Kidney capillary endothelial cell (primary cell): ENCODE results near the gene LOXHD1.

Source experiments
- DNase-seq: peaks from one replicate; pipeline ENCODE4 v3.0.0-alpha.2; 2018; ENCODE audit warnings: low spot score

The LOXHD1 gene

GRCh38 chr18:46475390-46475752 is 181.6 kb downstream of the LOXHD1 start:
- no peak for DNase-seq

DNA sequence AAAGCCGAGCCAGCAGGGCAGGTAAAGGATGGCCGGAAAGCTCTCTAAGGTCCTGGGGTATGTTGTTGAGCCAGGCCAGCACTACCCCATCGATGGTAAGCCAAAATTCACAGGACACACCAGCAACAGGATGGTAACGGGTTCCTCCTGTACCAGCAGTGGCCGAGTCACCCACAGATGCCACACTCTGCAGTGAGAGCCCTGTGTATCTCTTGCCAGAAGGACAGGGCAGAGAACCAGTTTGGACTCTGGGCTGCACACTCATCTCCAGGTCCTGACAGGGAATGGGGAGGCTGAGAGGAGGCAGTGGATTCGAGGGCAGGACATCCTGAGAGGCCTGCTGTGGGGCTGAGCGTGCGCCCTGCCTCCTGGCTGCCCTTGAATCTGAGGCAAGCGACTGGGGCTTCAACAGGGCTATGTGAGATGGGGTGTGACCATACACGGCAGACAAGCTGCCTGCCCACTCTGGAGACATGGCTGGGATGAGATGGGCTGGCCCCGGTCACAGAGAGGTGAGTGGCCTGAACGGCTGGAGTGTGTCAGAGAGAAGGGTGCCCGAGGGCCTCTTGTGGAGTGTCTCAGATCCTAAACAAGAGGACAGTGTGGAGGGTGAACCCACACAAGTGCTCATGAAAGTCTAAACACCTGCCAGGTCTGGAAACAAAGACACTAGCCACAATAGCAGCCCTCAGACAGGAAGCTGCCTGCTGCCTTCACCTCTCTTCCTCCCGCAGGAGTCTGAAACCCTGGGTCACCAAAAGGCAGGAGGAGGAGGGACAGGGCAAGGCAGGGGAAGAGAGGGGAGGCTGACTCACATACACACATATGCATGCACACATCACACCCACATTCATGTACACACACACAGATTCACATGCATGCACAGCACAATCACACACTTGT is 182.3 kb downstream of the LOXHD1 start:
- no peak for DNase-seq

DNA sequence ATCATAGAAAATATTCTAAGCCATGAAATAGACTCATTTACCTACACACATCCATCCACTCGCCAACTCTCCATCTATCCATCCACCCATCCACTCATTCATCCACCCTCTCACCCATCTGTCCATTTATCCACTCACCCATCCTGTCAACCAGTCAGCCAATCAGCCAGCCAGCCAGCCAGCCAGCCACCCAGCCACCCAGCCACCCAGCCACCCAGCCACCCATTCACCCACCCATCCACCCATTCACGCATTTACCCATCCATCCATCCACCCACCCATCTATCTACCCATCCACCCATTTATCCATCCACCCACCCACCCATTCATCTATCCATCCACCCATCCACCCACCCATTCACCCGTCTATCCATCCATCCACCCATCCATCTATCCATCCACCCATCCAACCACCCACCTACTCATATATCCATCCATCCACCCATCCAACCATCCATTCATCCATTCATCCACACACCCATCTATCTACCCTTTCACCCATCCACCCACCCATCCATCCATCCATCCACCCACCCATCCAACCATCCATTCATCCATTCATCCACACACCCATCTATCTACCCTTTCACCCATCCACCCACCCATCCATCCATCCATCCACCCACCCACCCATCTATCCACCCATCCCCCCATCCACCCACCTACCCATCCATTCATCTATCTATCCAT is 185.1 kb downstream of the LOXHD1 start:
- no peak for DNase-seq

DNA sequence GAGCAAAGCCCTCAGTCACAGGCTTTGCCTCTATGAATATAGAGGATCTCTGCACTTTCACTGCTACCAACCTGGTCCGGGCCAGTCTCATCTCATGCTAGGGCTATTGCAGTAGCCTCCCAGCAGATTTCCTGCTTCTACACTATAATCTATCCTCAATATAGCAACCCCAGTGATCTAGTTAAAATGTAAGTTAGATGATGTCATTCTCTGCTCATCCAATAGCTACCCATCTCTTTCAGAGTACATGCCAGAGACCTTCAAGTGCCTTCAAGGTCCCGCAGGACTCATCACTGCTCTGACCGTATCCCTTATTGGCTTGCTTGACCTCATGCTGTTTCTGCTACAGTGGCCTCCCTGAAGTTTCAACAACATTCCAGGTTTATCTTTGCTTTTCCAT is 186.3 kb downstream of the LOXHD1 start:
- DNase-seq, result no peak

DNA sequence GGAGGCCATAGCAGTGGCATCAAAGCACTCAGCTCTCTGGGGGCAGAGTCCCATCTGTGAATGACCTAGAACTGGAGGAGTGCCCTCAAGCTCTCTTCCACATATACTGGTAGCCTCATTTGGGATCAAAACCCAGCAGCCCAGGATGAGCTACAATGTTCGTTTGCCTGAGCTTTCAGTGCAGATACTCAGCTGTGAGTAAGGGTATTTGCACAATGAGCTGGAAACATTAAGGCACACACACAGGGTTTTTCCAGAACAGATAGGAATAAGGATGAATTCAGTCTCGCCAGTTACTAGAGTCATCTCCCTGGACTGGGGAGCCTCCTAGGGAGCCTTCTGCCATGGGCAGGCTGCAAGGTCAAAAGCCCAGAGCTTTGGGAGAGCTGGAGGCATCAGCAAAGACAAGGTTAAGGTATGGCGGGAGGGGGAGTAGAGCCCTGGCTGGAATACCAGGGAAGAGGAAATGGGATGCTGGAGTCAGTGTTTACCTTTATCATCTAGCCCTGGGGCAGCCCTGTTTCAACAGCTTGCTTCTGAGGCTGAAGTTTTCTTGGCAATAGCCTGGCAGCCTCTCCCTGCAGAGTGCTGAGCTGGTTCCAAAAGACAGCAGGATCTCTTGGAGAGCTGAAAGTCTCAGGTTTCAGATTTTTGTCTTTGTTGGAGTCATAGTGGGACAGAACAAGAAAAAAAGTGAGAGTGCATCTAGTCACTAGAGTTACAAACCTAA is 187.7 kb downstream of the LOXHD1 start:
- DNase-seq, result no peak

DNA sequence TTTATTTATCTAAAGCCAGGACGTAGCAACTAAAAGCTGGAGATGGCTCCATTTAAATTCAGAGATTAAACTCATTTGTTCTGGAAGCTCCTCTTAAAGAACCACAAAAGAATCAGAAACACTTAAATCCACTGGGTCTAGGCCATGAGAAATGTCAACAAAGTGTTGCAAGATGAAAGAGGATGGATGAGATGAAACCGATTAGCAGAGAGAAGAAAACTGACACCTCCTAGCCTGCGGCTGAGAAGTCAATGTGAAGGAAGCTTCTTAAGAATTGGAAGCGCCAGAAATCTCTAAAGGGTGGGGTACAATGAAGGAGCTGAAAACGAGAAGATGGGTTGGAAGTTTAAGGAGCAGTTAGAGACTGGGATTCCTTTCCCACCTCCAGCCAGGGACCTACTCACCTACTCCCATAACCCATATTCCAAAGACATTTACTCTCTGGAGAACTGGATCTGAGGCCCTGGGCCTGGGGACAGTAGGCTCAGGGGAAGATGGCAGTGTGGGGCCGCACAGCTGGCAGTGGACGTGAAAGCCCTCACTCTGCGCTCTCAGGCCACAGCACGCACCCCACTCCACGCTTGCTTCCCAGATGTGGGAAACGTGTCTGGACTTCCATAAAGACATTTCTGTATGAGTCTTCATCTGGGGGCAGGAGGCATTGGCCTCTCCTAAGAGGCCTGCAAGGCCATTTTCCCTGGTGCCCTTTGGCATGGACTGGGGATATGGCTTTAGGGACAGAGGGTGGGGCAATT is 188.4 kb downstream of the LOXHD1 start:
- DNase-seq, result no peak

DNA sequence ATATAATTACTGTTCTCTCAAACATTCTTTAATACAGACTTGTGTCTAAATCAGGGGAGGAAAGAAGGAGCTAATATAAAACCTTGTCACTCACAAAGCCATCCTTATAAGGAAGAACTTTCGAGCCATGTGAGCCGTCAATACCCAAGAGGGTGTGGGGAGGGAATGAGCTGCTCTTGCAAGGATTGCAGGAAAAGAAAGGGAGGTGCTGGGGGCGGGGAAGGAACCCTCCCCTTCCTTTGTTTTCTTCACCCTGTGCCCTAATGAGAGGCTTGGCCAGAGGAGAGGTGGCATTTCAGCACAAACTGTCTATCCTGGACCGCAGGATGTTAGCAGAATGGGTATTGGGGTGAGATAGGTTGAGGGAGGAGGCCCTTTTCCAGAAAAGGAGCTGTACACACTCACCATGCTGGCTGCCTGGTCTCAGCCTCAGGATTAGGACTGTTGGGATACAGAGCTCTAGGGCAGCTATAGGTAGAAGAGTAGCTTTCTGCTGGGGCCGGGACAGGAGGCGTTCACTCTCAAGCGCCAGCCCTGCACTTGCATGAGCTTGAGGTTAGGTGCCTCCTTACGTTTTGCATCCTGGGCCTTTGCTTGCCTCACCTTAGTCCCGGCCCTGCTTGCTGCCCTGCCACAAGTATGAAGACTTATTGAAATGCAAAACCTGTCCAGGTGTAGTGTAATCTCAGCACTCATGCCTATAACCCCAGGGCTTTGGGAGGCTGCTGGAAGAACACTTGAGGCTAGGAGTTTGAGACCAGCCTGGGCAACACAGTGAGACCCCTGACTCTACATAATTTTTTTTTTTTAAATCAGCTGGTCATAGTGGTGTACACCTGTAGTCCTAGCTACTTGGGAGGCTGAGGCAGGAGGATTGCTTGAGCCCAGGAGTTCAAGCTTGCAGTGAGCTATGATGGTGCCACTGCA is 190.5 kb downstream of the LOXHD1 start:
- no peak for DNase-seq

DNA sequence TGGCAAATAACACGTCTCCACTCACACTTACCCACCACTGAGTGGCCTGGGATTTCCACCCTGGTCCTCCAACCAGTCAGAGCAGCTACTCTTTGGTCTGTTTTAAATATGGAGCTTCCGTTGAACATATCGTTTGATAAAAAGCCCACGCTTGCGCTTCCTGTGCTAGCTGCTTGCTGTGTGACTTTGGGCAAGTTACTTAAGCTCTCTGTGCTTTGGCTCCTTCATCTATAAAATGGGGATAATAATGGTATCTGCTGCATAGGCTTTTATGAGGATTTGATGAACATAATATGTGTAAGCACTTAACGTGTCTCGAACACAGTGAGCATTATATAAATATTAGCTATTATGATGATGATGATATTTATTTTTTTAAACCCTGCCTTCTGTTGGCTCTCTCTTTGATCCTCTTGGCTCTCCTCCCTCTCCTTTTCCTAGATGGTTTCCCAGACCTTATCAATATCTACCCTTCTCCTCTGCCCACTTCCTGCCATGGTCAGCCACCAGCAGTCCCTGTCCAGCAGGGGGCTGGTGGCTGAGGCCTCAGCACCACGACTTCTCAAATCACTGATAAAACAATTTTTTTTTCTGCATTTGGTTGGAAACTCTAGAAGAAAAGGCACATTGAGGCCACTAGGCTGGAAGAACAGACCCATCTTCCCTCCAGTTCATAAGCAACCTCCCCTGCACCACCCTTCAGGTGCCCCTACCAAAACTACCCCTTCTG is 191.9 kb downstream of the LOXHD1 start:
- no peak for DNase-seq

GRCh38 chr18:46462523-46462922 is 194.5 kb downstream of the LOXHD1 start:
- DNase-seq, result no peak

- no peak for DNase-seq
Measured at GRCh38 chr18:46461993-46462392, 195.0 kb downstream of the LOXHD1 start.

DNA sequence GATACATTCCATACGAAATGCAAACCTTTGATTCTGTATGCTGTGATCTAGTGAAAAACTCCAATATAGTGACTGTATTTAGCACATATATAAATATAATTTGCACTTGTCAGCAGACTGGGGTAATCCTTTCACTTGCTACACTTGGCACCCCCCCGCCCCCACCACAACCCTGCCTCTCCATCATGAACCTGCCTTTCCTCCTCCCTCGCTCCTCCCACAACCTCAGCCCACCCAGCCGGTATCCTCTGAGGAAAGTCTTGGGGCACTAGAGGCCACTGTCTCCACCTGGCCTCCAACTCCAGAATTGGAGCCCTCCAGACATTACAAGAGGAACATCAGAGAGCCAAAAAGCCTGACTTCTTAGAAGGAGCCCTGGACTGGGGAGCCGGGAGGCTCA is 196.3 kb downstream of the LOXHD1 start:
- DNase-seq, result no peak

DNA sequence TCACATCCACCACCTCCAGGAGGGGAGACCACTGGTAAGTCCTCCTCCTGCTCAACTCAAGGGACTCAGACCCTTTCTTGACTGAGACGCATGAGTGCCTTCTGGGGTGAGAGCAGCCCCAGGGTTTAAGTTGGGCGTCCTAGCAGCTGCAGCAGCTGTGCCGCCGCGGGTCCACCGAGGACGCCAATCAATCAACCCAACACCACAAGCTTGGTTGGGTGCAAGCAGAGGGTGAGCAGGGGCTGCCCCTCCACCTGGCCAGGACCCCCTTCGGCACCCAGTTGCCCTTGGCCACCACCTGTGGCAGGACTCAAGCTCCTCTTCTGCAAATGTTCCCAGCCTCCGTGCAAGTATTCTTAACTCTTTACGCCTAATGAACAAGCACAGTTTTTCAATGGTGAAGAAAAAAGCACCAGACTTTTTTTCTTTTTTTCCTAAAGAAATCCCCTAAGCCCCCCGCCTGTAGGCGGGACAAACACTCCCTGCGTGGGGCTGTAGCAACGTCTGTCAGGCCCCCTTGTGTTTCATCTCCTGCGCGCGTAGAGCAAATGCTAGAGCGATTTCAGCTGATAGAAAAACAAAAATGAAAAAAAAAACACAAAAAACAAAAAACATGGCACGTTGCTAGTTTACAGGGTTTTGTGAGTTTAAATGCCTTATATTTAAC is 197.1 kb downstream of the LOXHD1 start:
- no peak for DNase-seq

DNA sequence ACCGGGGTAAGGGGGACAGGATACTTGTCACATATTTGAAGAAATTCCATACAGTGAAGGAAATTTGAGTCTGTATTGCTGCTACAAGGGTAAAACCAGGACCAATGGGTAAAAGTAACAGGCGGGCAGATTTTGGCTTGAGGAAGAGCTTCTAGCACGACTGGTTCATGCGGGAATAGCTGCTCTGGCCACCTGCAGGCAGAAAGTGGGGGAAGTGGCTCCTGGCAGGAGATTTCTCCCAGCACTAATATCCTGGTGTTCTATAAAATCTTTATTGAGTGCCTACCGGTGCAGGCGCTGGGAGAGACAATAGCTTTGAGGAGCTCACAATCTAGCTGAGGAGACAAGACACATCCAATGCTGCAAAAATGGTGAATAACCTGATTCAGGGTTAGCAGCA is 198.5 kb downstream of the LOXHD1 start:
- DNase-seq, result no peak

DNA sequence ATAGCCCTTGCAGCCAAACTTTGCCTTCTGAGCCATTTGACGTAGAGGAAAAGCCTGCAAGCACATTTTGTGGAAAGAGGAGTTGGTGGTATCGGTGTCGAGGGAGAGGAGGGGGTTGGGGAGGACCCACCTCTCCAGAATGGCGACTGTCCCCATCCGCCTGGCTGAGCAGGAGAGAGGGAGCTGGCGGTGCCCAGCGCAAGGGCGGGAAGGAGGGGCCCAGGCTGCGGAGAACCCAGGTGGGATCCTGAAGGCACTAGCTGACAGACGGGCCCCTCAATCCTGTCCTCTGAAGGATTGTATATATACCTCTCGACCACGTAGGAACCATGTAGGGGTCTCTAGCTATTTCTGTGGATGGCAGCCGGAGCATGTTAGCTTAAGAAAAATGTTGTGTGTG is 200.3 kb downstream of the LOXHD1 start:
- no peak for DNase-seq

- no peak for DNase-seq
Measured at GRCh38 chr18:46452820-46453219, 204.2 kb downstream of the LOXHD1 start.

GRCh38 chr18:46449499-46449898 is 207.5 kb downstream of the LOXHD1 start:
- DNase-seq, result no peak

- DNase-seq, result no peak
Measured at GRCh38 chr18:46449033-46449432, 208.0 kb downstream of the LOXHD1 start.

GRCh38 chr18:46448347-46448746 is 208.7 kb downstream of the LOXHD1 start:
- DNase-seq, result no peak

GRCh38 chr18:46447792-46448191 is 209.2 kb downstream of the LOXHD1 start:
- DNase-seq, result no peak

GRCh38 chr18:46447323-46447722 is 209.7 kb downstream of the LOXHD1 start:
- DNase-seq, result no peak
